Pancreas (tissue), 10 donors: ENCODE results near the gene GPC5. TPM values are rescaled to one million over a fixed set of nuclear protein-coding genes. Genes with fewer than 3 reads are reported as not detected.

Experiments
- ATAC-seq, 4 donors: fragments of 200-7000 bp; cut with Tn5 transposase; one replicate each; pipeline versions ENCODE4 v1.8.0 to v1.9.1; 2020; ENCODE audit warnings: mild to moderate bottlenecking in 4 of 4, moderate library complexity in 4 of 4
- DNase-seq, 6 donors: peaks; one replicate each; pipeline ENCODE4 v3.0.0-alpha.2; 2020
- FAIRE-seq: peaks from 2 replicates; lab custom pipeline; 2012; peaks lifted over from hg19 to GRCh38; lab: Jason Lieb, UNC
- H3K27ac ChIP-seq, 4 donors: fragments of 200-600 bp; sonication (generic); 1 replicate in 3 of 4; 2 replicates in 1 of 4; pipeline versions ENCODE4 v1.5.0 to v1.8.0; 2020
- H3K27me3 ChIP-seq, 4 donors: fragments of 200-600 bp; one replicate each; pipeline ENCODE4 v1.8.0; 2021
- H3K36me3 ChIP-seq, 3 donors: fragments of 200-600 bp; sonication (generic) in 1 of 3; one replicate each; pipeline versions ENCODE4 v1.5.0 to v1.8.0; 2020 to 2021
- H3K4me1 ChIP-seq, 3 donors: fragments of 200-600 bp; one replicate each; pipeline ENCODE4 v1.8.0; 2021
- H3K4me3 ChIP-seq, 4 donors: fragments of 200-600 bp; sonication (generic) in 2 of 4; one replicate each; pipeline versions ENCODE4 v1.5.0 to v1.8.0; 2020 to 2021
- H3K9me3 ChIP-seq, 4 donors: fragments of 200-600 bp; one replicate each; pipeline ENCODE4 v1.8.0; 2021
- CTCF ChIP-seq, 4 donors: fragments of 200-600 bp; sonication (generic) in 3 of 4; IDR thresholded peaks; one replicate each; pipeline versions ENCODE4 v1.5.0 to v1.8.0; 2021; ENCODE audit warnings: antibody characterized with exemption in 4 of 4
- WGBS, 2 donors: extraction: QIAGEN DNeasy Blood & Tissue Kit; methylation state at CpG; one replicate each; pipeline ENCODE4 v1.1.7; 2013; 5-methylcytosine and 5-hydroxymethylcytosine counted together
- intact Hi-C, 3 donors: fragments of 100-400 bp; cut with DNase I; formaldehyde crosslinking; loops; one replicate each; pipeline versions ENCODE4 v1.11.1 to v1.14.2; 2022
- polyA plus RNA-seq, 2 donors: library from polyadenylated mRNA; stranded (reverse); fragments of 200-250 nt; gene quantifications; one replicate each; pipeline ENCODE4 v1.2.3, GENCODE V29; 2013
- total RNA-seq, 6 donors: library from RNA; stranded (reverse); fragmentation: NEBNext Ultra II Directional in 4 of 6; extraction: Animal tissue kit (Norgen Biotek cat#: 25700) in 4 of 6; gene quantifications; one replicate each; pipeline versions ENCODE4 v1.2.1 to v1.2.4, GENCODE V29; 2021 to 2023
- donor health status: healthy with polysubstance abuse.
- donor health status: DM: no; HTN: no; CAD: no; lungs with moderate emphysema.
- donor health status: DM: no; HTN: no; CAD: no.
- donor health status: control.
- donor health status: control.
- donor health status: Bipolar disorder and iron deficiency.
- donor health status: DM: yes; HTN: yes; CAD: no.
- donor health status: DM: no; HTN: no; CAD: no.
- donor health status: DM: no; HTN: no; CAD: no.
- donor health status: DM: yes; HTN: yes; CAD: no.

The GPC5 gene
- total and polyA plus RNA-seq, 8 donors = 0.12 to 0.35 (median 0.35) TPM; not detected in 5

- Histone ChIP-seq H3K27ac (no peak overlapping the region), H3K4me1 (no peaks in the 10 kb centered on the region), H3K4me3 (no peak overlapping the region), H3K36me3 (no peaks in the 10 kb centered on the region), H3K27me3 (no peaks in the 10 kb centered on the region), H3K9me3 (no peaks in the 10 kb centered on the region)
- intact Hi-C loops = no loop called here
- WGBS, 2 donors = 79 to 91% methylated on average over 2 of the region's 2 CpGs
- ATAC-seq (no peak), FAIRE-seq (no peak), DNase-seq (no peak)
- TF ChIP-seq CTCF (IDR thresholded peaks at IDR 0.05) = no peak
Observed at GRCh38 chr13:91825516-91825915, 427.1 kb downstream of the GPC5 start.

GRCh38 chr13:91836553-91836952, 438.1 kb downstream of the GPC5 start:
- intact Hi-C loops = no loop called here
- TF ChIP-seq CTCF (IDR thresholded peaks at IDR 0.05) = no peak
- H3K9me3 ChIP-seq = no peaks in the 10 kb centered on the region
- no peaks in the 10 kb centered on the region for H3K36me3 ChIP-seq
- DNase-seq (no peak), FAIRE-seq (no peak), ATAC-seq (no peak)
- no peak overlapping the region for H3K27ac ChIP-seq
- H3K4me1 ChIP-seq = no peaks in the 10 kb centered on the region
- no peak overlapping the region for H3K4me3 ChIP-seq
- no peaks in the 10 kb centered on the region for H3K27me3 ChIP-seq

- H3K4me1 ChIP-seq = no peaks in the 10 kb centered on the region
- H3K27me3 ChIP-seq = no peaks in the 10 kb centered on the region
- no peak for DNase-seq
- intact Hi-C loops = no loop called here
- ATAC-seq = no peak
- no peak for FAIRE-seq
- no peak overlapping the region for H3K27ac ChIP-seq
- no peak overlapping the region for H3K4me3 ChIP-seq
- H3K36me3 ChIP-seq = no peaks in the 10 kb centered on the region
- TF ChIP-seq CTCF (IDR thresholded peaks at IDR 0.05) = no peak
- 19 to 25% methylated on average over 3 of the region's 3 CpGs for WGBS, 2 donors
- H3K9me3 ChIP-seq = no peaks in the 10 kb centered on the region
Observed at GRCh38 chr13:91845612-91846011, 447.2 kb downstream of the GPC5 start.

- Histone ChIP-seq H3K9me3 (no peaks in the 10 kb centered on the region), H3K4me3 (no peak overlapping the region), H3K4me1 (no peaks in the 10 kb centered on the region), H3K27ac (no peak overlapping the region), H3K36me3 (no peaks in the 10 kb centered on the region), H3K27me3 (no peaks in the 10 kb centered on the region)
- no peak for DNase-seq
- intact Hi-C loops = no loop called here
- no peak for FAIRE-seq
- no peak for ATAC-seq
- 22 to 26% methylated on average over 1 of the region's 1 CpG for WGBS, 2 donors
- no peak for TF ChIP-seq CTCF (IDR thresholded peaks at IDR 0.05)
Observed at GRCh38 chr13:91863699-91864098, 465.3 kb downstream of the GPC5 start.

- intact Hi-C loops = no loop called here
- Histone ChIP-seq H3K4me3 (no peak overlapping the region), H3K27ac (no peak overlapping the region), H3K27me3 (no peaks in the 10 kb centered on the region), H3K4me1 (no peaks in the 10 kb centered on the region), H3K36me3 (no peaks in the 10 kb centered on the region), H3K9me3 (no peaks in the 10 kb centered on the region)
- TF ChIP-seq CTCF (IDR thresholded peaks at IDR 0.05) = no peak
- ATAC-seq = no peak
- no peak for FAIRE-seq
- no peak for DNase-seq
Observed at GRCh38 chr13:91868351-91868750, 469.9 kb downstream of the GPC5 start.
